Stimulated activated naive CD8-positive, alpha-beta T cell treated with anti-CD3 and anti-CD28 coated beads, Interleukin-15, Interleukin-2, amounts not matched to agents 100 ng/mL and 50 ng/mL, for 24 hours (primary cell): ENCODE measurements around the gene CHSY1.
"Not testable (repeated sequence)": the region's sequence is repeated elsewhere in the genome, so short reads cannot be mapped to it uniquely, and the experiment has no call there.

ENCODE experiments used
- H3K27ac Mint-ChIP-seq: one replicate; pipeline ENCODE4 v1.8.0; 2021; ENCODE audit warnings: mild to moderate bottlenecking, mixed read lengths
- H3K27me3 Mint-ChIP-seq: one replicate; pipeline ENCODE4 v1.8.0; 2021; ENCODE audit warnings: mixed read lengths
- H3K36me3 Mint-ChIP-seq: one replicate; pipeline ENCODE4 v1.8.0; 2021; ENCODE audit warnings: low read depth, mixed read lengths
- H3K4me1 Mint-ChIP-seq: one replicate; pipeline ENCODE4 v1.8.0; 2021; ENCODE audit warnings: low read depth, mixed read lengths
- H3K4me3 Mint-ChIP-seq: one replicate; pipeline ENCODE4 v1.8.0; 2021; ENCODE audit warnings: mild to moderate bottlenecking, mixed read lengths
- H3K9me3 Mint-ChIP-seq: one replicate; pipeline ENCODE4 v1.8.0; 2021; ENCODE audit warnings: mixed read lengths

The CHSY1 gene

DNA sequence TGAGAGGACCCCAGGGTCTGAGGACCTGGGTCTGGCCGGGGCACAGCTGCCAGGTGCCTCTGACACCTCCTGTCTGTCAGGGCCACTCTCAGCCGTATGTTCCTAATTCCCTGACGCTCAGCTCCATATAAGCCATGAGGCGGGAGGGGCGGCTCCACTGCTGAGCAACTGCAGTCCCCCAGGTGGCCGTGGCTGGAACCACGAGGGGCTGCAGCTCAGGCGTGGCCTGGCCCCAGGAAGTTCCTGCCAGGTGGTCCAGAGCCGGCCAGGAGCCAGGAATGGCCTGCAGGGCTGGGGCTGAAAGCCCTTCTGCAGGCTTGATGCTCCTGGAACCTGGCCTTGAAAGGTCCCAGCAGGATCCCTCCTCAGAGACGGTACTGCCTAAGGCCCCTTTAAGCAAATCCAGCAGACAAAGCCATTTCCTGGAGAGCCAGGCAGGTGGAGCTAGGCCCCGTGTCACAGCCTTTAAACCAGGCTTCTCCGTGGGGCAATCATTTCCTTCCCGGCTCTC is 118.0 kb downstream of the CHSY1 start:
- Mint-ChIP-seq H3K27me3 (peaks cover 3% of the 10 kb centered on the region), H3K27ac (no peak overlapping the region), H3K4me3 (no peak overlapping the region), H3K4me1 (peaks cover 44% of the 10 kb centered on the region), H3K9me3 (peaks cover 7% of the 10 kb centered on the region), H3K36me3 (no peaks in the 10 kb centered on the region)

DNA sequence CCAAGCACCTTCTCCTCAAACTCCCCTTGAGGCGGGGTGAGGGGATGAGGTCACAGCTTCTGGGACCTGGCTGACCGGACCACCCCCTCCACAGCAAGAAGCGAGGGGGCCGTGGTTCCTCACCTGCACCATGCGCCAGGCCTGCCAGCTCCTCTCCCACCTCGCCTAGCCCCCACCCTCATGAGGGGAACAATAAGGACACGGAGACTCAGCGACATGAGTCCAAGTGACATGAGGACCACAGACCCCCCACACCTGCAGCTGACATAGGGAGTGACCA is 118.7 kb downstream of the CHSY1 start:
- Mint-ChIP-seq H3K4me1 (peaks cover 44% of the 10 kb centered on the region), H3K9me3 (peaks cover 7% of the 10 kb centered on the region)

DNA sequence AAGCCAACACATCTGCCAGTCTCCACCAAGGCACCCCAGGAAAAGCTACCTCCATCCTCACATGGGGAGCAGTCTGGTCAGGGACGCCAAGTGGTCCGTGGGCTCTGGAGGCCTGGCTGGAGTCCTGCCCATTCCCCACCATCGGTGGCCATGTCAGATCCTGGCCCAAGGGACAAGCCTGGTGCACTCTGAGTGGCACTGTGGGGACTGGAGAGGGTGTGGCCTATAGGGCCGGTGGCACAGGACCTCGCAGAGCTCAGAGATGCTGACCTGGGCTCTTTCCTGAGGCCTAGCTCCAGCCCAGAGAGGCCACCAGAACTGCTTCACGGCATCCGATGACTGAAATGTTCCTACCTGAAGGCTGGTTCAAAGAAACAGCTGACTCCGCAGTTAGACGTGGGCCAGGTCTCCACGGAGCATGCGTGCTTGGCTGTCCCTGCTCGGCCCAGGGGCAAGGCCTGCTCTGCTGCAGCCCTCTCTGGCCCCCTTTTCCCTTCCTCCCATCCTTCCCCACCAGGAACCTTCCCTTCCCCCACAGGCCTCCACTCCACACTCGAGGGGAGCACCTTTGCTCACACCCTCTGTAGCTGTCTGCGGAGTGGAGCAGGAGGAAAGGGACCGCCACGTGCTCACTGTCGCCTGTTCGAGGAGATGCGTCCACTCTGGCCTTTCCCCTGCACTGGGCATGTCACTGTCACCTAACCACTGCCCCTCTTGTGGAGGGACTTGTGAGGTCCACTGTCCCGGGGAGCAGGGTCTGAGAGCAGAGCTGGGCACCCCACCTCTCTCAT is 119.3 kb downstream of the CHSY1 start:
- peaks cover 47% of the 10 kb centered on the region for H3K4me1 Mint-ChIP-seq
- H3K9me3 Mint-ChIP-seq, result peaks cover 7% of the 10 kb centered on the region
- H3K4me3 Mint-ChIP-seq, result no peak overlapping the region
- H3K27ac Mint-ChIP-seq, result no peak overlapping the region
- H3K27me3 Mint-ChIP-seq, result peaks cover 3% of the 10 kb centered on the region
- H3K36me3 Mint-ChIP-seq, result no peaks in the 10 kb centered on the region

More for the DNA sequence above, 118.7 kb downstream of the CHSY1 start:
- Mint-ChIP-seq H3K27ac (no peak overlapping the region), H3K4me3 (no peak overlapping the region), H3K36me3 (no peaks in the 10 kb centered on the region), H3K27me3 (peaks cover 3% of the 10 kb centered on the region)

DNA sequence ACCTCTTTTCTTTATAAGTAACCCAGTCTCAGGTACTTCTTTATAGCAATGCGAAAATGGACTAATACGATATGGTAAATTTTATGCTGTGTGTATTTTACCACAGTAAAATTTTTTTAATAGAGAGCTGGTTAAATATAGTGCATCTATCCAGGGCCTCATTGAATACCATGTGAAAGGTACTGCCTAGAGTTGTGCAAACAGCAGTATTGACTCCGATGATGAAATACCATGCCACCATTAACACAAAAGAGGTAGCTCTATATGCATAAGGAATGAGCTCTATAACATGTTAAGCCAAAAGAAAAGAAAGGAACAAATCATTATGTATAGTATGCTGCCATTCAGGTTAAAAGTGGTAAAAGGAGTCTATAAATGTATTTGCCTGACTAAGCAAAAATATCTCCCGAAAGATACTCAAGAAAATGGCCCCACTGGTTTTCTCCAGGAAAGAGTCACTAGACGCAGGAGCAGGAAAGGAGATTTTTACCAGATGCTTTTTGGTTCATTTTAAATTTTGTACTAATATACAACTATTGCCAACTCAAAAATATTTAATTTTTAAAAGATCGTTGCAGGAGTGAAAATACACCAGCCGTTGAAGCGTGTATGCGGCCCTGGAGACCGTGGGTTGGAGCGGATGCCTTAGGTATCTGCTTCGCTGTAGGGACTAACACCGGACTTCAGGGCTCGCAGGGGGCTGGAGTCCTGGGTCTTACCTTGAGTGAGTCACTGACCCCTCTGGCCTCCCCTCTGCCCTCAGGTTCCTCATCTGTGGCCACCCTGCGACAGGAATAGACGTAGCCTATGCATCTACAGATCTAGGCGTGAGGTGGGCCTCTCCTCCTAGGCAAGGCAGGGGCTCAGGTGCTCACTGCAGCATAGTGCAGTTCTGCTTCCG is 120.1 kb downstream of the CHSY1 start:
- H3K27ac Mint-ChIP-seq, result no peak overlapping the region

DNA sequence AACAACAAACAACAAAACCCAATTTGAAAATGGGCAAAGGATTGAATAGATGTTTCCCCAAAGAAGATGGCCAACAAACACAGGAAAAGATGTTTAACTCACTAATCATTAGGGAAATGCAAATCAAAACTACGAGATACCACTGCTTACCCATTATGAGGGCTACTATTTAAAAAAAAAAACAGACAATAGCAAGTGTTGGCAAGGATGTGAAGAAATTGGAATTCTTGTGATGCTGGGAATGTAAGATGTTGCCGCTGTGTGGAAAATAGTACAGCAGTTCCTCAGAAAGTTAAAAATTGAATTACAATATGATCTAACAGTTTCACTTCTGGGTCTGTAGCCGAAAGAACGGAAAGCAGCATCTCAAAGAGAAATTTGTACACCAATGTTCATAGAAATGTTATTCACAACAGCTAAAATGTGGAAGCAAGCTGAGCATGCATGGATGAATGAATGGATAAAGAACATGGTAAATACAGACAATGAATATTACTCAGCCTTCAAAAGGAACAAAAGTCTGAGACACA is 121.9 kb downstream of the CHSY1 start:
- H3K4me3 Mint-ChIP-seq, result no peak overlapping the region
- peaks cover 49% of the 10 kb centered on the region for H3K4me1 Mint-ChIP-seq
- H3K27me3 Mint-ChIP-seq, result no peaks in the 10 kb centered on the region
- H3K36me3 Mint-ChIP-seq, result no peaks in the 10 kb centered on the region
- H3K27ac Mint-ChIP-seq, result no peak overlapping the region
- H3K9me3 Mint-ChIP-seq, result peaks cover 7% of the 10 kb centered on the region

More for the DNA sequence above, 120.1 kb downstream of the CHSY1 start:
- no peaks in the 10 kb centered on the region for H3K36me3 Mint-ChIP-seq
- H3K27me3 Mint-ChIP-seq, result peaks cover 3% of the 10 kb centered on the region
- H3K4me1 Mint-ChIP-seq, result peaks cover 47% of the 10 kb centered on the region
- H3K4me3 Mint-ChIP-seq, result no peak overlapping the region
- peaks cover 7% of the 10 kb centered on the region for H3K9me3 Mint-ChIP-seq

DNA sequence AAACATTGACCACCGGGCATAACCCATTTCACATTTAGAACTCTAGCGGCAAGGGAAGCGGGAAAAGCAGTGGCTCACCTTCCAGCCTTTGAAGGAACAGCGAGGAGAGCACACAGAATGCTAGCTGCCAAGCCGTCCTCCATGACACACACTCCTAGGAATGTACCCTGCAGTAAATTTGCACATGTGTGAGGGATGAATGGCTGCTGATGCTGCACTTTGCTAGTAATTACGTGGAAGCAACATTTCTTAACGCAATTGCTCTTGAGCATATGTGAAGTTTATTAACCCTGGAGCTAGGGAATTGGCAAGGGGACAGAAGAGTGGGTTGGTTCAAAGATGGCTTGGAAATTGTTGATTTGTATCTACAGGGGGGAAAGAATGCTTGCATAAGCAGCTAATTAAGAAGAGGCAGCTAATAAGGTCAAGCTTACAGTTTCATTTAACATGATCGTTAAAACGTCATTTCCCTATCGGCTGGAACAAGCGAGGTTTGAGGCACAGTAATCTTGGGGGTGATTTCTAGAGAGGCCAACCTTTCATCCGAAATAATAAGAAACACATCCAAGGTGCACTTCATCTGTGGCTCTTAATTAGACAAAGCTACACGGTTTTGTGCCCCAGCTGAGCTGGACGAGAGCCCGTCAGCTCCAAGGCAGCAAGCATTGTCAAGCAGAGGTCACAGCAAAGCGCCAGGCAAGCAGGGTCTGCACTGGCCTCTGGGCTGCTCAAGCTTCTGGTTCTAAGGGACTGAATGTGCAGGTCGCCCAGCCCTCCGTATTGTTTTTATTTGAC is 123.4 kb downstream of the CHSY1 start:
- Mint-ChIP-seq H3K36me3 (no peaks in the 10 kb centered on the region), H3K4me1 (peaks cover 64% of the 10 kb centered on the region), H3K9me3 (peaks cover 4% of the 10 kb centered on the region), H3K27ac (peak overlapping the region; percentile 97), H3K4me3 (no peak overlapping the region), H3K27me3 (no peaks in the 10 kb centered on the region)

DNA sequence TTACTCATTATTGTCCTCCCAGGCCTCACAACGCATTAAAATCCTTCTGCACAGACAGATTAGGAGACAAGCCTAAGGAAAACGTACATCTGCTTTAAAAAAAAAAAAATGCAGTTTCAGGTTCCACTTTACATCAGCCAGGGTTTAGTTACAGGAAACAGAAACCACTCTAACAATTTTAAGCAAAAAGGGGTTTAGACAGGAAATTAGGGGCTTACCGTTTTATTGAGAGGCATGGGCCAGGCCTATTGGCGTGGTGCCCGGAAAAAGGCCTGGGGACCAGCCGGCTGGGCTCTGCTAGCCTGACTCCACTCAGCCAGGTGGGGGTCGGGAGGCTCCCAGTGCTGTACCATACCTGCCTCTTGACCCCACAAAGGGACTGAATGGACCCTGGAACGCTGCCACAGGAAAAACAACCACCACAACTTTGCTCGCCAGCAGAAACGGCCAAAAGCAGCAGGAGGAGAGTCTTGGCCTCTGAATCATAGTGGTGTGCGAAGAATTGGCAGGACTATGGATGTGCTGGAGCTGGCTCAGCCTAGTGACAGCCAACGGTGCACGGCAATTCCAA is 124.3 kb downstream of the CHSY1 start:
- no peaks in the 10 kb centered on the region for H3K27me3 Mint-ChIP-seq
- H3K27ac Mint-ChIP-seq, result peak overlapping the region; percentile 97
- peaks cover 70% of the 10 kb centered on the region for H3K4me1 Mint-ChIP-seq
- H3K4me3 Mint-ChIP-seq, result peak overlapping the region; percentile 69
- H3K9me3 Mint-ChIP-seq, result peaks cover 4% of the 10 kb centered on the region
- H3K36me3 Mint-ChIP-seq, result no peaks in the 10 kb centered on the region

DNA sequence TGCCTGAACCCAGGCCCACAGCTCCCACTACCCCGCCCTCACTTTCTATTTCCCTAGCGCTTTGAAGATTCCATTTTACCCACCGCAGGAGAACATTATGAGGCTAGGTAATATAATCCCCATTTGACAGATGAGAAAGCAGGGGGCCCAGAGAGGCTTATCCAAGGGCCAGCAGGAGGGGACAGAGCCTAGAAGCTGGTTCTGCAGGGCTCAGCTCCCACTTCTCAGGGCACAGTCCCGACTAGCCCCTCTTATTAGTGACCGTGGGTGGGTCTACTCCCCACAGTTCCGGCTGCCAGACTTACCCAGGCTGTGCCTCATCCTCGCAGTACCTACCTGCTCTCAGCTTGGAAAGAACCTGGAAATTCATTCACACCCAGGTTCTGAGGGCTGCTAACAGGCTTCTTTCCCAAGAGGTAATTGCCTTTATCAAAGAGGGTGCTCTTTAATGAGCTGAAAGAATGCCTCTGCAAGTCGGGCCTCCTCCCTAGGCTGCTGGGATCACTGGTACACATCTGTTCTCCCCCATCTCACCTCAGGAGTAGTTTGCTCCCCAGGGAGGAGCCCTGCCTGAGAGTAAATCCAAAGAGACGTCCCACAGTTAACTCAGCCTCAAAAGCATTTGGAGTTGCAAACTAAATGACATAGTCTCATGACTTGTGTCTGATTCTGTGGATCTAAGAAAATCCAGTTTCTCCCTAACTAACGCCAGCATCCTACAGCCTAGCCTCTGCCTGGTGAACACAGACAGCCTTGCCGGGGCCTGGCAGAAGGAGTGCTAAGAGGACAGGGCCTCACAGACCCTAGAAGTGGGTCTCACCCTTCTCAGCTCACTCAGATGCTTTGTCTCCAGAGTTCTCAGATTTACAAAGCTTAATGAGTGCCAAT is 125.0 kb downstream of the CHSY1 start:
- no peaks in the 10 kb centered on the region for H3K36me3 Mint-ChIP-seq
- peak overlapping the region; percentile 97 for H3K27ac Mint-ChIP-seq
- H3K4me3 Mint-ChIP-seq, result peak overlapping the region; percentile 69
- no peaks in the 10 kb centered on the region for H3K27me3 Mint-ChIP-seq
- H3K4me1 Mint-ChIP-seq, result peaks cover 78% of the 10 kb centered on the region
- peaks cover 4% of the 10 kb centered on the region for H3K9me3 Mint-ChIP-seq

DNA sequence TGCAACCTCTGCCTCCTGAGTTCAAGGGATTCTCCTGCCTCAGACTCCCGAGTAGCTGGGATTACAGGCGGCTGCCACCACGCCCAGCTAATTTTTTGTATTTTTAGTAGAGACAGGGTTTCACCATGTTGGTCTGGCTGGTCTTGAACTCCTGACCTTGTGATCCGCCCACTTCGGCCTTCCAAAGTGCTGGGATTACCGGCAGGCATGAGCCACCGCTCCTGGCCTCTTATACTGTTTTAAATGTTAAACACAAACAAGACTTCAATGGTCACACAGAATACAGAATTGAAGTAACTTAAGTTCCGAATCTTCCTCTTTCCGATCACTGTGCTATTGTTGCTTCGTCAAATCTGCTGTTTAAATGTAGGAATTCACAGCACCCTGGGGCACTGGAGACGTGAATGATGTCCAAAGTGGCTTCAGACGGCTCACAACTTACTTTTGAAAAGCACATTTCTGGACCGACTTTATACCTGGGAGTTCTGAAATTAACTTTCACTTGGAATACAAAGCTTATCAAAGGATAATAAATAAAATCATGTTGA is 125.9 kb downstream of the CHSY1 start:
- not testable (repeated sequence) for H3K36me3 Mint-ChIP-seq, H3K9me3 Mint-ChIP-seq, H3K27me3 Mint-ChIP-seq
- Mint-ChIP-seq H3K4me1 (peaks cover 86% of the 10 kb centered on the region), H3K4me3 (peak overlapping the region; percentile 39), H3K27ac (peak overlapping the region; percentile 97)
